CD4-positive, alpha-beta T cell treated with Interleukin-17A for 1 hour (primary cell): ENCODE measurements around the gene CDH15.

Experiments used
- DNase-seq: peaks from one replicate; pipeline ENCODE4 v3.0.0-alpha.2; 2020

The CDH15 gene, protein sequence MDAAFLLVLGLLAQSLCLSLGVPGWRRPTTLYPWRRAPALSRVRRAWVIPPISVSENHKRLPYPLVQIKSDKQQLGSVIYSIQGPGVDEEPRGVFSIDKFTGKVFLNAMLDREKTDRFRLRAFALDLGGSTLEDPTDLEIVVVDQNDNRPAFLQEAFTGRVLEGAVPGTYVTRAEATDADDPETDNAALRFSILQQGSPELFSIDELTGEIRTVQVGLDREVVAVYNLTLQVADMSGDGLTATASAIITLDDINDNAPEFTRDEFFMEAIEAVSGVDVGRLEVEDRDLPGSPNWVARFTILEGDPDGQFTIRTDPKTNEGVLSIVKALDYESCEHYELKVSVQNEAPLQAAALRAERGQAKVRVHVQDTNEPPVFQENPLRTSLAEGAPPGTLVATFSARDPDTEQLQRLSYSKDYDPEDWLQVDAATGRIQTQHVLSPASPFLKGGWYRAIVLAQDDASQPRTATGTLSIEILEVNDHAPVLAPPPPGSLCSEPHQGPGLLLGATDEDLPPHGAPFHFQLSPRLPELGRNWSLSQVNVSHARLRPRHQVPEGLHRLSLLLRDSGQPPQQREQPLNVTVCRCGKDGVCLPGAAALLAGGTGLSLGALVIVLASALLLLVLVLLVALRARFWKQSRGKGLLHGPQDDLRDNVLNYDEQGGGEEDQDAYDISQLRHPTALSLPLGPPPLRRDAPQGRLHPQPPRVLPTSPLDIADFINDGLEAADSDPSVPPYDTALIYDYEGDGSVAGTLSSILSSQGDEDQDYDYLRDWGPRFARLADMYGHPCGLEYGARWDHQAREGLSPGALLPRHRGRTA

DNA sequence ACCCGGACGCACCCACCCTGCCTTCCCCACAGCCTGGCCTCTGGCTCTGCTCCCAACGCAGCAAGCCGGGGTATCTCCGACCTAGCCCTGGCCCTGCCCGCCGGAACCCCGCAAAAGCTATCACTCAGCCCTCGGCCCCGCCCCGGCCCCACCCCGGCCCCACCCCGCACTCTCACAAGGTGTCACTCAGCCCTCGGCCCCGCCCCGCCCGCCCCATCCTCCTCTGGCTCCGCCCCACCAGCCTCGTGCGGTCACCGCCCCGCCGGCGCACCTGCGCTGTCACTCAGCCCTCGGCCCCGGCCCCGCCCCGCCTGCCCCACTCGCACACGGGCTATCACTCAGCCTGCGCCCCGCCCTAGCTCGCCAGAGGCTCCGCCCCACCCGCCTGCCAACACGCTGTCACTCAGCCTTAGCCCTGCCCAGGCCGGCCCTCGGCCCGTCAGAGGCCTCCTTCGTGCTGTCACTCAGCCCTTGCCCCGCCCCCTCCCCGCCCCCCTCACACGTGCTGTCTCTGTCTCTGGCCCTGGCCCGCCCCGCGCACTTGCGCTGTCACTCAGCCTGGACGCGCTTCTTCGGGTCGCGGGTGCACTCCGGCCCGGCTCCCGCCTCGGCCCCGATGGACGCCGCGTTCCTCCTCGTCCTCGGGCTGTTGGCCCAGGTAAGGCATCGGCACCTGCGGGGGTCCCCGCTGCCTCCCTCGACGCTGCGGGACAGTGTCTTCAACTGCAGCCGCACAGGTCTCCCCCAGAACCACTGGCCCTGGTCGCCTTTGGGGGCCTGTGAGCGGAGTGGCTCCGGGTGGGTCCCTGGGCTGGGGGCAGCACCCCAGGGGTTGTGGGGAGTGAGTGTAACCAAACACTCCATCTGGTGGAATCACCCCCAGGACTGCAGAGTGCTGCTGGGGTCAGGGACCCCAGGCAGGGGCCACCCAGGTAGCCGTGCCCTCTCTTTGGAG is at the start of gene CDH15:
TSS of gene CDH15 (plus strand) at position 533 of the 955 bp plus-strand sequence. CDS start at position 617, 84 bp downstream.
- DNase-seq: peak; percentile 97

DNA sequence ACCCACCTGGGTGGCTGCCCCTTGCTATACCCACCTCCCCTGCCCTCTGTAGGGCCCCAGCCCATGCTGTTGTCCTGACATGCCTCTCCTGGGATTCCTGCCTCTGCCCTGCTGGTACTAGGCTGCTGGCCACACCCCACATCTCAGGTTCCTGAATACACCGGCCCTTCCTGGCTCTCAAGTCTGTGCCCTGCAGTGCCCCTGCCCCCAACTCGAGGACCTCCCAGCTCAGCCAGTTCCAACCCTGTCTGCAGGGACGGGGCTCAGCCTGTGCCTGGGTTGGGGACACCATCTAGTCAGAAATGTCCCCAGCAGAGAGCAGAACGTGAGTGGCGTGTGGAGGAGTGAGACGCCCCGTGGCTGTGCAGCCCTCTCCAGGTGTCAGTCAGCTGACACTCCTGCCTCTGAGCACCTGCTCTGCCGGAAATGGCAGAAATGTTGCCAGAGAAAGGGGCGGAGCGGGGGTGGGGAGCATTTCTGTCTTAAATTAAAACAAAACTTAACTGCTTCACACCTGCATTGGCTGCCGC is 49.2 kb upstream of the CDH15 start:
- peak; percentile 76 for DNase-seq

DNA sequence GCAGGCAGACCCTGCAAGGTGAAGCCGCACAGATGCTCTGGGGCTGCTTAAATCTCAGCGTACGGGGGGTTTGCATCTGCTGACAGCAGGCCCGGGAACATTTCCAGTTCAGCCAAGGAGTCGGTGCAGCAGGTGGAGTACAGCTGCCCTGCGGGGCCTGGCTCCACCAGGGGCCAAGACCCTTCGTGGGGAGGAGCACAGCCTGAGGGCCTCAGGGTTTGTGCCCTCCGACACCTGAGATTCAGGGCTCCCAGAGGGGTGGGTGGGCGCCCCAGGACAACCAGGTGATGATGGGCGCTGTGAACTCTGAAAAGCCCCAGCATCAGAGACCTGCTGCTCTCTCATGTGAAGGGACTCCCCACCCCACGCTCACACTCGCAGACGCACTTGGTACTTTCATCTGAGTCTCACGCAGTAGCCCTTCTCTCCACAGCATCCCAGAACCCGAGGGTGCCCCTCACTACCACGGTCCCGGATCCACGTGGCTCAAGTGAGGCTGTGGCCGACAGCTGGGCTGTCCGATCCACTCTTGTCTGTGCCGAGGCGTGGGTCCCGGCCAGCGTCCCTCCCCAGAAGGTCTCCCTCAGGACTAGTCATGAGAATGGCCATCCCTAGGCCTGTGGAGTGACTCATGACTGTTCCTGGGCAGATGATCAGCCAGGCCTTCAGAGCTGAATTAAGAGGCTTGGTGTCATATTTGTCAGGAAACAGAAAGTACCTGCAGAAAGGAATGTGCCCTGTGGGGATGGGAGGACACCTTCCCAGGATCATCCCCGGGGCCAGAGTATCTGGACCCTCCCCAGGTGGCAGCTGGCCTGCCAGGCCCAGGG is 48.3 kb upstream of the CDH15 start:
- DNase-seq: no peak

DNA sequence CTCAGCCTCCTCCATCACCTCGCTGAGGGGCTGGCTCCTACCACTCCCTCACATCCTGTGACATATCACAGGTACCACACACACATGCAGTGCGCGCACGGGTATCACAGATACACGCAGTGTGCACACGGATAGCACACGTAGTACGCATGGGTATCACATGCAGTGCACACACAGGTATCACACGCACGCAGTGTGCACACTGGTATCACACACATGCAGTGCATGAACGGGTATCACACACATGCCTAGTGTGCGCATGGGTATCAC is 47.8 kb upstream of the CDH15 start:
- DNase-seq: no peak

DNA sequence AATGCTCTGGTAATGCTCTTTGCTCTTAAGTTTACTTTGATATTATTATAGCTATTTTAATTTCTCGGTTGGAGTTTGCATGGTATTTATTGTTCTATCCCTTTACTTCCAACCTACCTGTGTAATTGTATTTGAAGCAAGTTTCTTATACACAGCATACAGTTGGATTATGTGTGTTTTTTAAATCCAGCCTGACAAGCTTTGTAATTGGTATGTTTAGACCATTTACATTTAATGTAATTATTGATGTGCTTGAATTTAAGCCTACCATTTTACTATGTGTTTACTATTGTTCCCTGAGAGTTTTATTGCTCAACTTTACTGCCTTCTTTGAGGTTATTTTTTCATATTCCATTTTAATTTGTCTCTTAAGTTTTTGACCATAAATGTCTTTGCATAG is 42.2 kb upstream of the CDH15 start:
- DNase-seq: no peak

DNA sequence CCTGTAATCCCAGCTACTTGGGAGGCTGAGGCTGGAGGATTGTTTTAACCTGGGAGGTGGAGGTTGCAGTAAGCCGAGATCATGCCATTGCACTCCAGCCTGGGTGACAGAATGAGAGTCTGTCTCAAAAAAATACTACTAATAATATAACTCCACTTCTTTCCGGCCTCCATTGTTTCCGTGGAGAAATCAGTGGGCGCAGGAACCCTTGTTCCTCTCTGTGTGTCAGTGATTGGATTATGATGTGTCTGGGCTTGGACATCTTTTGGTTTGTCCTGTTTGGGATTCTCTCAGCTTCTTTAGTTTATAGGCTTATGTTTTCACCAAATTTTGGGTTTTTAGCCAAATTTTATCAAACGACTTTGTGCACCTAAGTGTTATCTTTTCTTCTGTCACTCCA is 41.1 kb upstream of the CDH15 start:
- DNase-seq: no peak

DNA sequence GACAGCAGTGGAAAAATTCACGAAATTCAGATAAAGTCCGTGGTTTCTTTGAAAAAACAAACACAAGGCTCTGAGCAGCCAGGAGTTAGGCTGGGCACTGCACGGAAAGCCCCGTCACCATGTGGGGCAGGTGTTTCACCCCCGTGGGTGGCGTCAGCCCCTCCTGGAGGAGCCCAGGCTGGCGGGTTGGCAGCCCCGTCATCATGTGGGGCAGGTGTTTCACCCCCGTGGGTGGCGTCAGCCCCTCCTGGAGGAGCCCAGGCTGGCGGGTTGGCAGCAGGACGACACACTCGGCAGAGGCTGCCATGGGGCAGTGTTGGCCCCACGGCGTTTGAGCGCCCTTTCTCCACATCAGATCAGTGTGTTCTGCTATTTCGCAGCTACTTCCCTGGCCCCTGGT is 39.8 kb upstream of the CDH15 start:
- DNase-seq: no peak

DNA sequence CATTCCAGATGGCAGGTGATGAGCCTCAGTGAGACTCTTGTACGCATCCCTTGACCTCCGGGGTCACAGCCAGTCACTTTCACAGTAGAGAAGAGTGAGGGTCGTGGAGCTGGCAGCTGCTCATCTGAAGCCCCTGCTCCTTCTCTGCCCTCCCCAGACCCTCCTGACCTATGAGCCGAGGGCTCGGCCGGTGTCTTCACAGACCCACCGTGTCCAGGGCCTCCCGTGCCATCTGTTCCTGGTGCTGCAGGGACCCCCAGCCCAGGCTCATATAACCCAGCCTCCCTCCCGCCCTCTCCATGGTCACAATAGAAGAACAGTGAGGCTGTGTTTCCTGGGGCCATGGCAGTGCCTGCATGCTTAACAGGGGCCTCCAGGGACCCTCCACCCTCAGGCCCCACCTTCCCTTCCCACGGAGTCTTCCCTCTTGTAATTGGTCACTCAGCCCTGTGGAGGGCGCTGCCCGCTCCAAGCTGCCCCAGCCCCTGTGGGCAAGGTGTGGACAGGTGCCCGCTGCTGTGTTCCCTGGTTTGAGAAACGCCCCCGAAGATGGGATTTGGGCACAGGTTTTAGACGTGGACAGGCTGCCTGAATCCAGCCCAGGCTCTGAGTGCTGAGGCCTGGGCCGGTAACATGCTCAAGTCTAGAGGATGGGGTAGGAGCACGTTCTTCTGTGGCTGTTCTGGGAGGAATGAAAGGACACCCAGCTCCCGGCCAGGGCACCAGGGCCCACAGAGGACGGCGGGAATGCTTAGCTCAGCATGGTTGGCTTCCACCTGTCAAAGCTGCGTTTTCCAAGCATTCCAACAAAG is 39.1 kb upstream of the CDH15 start:
- no peak for DNase-seq

DNA sequence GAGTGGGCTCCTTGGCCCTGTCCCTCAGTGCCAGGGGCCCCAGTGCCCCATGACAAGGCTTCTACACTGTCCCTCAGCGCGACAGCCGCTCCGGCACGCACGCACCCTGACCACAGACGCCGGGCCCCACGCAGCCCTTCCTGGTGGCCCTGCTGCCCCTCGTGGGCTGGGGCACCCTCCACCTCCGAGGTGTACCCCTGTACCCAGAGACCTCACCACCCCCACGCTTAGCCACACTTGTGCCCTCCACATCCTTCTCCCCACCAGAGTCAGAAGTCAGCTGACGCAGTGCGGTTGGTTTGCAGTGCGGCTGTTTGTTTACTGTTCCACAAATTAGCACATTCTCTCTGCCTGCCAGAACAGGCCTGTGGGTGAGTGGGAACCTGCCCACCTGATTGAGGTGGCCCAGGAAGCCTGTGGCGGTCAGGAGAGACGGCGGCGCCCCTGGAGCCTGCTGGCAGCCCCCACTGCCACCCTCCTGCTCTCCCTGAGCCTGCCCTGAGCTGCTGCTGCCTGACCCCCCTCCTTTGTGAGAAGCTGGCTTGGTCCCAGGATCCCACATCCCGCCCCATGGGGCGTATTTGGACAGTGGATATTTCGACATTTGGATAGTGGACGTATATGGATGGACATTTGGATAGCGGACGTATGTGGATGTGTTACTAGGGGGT is 38.0 kb upstream of the CDH15 start:
- DNase-seq: no peak

DNA sequence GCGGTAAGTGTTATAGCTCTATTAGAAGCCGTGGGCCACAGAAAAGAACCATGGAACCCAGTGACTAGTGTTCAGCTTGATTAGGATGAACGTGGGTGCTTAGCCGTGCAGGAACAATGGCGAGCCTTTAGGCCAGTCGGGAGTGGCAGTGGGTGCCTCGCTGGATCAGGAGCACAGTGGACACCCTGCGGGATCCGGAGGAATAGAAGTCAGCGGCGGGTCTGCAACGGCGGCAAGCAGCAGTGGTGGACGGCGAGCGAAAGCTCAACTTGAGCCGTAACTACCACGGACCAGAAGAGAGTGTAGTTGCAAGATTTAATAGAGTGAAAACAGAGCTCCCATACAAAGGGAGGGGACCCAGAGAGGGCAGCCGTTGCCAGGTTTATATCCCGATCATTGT is 37.3 kb upstream of the CDH15 start:
- DNase-seq: no peak

DNA sequence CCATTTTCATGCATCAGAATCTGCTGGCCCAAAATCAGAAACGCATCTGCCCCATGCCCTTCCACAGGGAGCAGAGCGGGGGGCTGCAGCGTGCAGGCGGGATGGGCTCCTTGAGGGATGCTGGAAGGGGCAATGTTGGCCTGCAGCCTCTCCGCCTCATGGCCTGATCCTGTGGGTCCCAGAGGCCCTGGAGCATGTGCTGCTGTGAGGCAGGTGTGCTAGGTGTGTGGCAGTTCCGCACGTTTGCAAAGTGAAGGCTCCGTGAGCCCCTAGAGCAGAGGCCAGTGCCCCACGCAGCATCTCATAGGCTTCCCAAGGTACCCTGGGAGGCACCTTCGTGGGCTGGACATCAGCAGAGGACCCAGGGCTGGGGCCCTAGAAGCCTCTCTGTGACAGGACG is 36.4 kb upstream of the CDH15 start:
- DNase-seq: no peak

DNA sequence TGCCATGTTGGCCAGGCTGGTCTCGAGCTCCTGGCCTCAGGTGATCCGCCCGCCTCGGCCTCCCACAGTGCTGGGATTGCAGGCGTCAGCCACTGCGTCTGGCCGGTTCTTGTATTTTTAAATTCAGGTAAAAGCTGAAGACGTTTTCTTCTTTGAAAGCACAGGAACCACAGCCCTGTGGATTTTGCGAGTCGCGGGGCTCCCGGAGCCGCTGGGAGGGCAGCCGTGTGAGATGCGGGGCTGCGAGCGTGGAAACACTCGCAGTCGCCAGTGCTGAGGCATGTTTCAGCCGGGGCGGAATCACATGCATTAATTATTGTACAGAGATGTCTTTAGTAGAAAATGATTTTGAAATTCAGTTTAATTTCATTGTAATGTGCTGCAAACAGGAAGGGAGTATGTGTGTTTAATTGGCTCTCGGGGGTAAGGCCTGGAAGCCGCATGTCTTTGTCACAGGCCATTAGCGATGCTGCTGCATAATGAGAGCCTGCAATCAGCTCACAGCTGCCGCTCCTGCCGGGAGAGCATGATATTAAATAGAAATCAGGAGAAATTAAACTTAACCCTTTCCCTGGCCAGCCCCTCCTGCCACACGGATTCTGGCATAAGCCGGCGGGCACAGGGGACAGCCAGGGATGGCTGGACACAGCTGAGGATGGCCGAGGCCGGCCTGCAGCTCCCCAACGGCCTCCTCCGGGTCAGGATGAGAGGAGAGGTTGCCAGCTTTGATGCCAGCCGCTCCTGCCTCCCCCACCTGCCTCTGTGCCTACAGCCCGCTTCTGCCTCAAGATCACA is 35.4 kb upstream of the CDH15 start:
- DNase-seq: no peak

DNA sequence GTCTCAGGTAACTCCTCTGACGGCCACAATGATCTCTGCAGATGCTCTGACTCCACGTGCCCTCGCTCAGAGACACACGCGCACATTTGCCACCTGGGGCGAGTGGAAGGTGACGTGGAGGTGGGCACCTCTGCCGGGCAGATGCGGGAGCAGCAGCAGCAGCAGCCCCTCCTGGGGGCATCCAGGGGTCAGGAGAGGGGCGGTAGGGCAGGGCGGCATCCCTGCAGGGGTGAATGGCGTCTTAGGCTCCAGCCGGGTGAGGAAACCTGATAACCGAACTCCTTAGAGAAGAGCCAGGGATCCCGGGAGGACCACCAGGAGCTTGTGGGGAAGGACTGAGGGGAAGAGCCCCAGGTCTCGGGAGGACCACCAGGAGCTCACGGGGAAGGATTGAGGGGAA is 34.6 kb upstream of the CDH15 start:
- DNase-seq: no peak

DNA sequence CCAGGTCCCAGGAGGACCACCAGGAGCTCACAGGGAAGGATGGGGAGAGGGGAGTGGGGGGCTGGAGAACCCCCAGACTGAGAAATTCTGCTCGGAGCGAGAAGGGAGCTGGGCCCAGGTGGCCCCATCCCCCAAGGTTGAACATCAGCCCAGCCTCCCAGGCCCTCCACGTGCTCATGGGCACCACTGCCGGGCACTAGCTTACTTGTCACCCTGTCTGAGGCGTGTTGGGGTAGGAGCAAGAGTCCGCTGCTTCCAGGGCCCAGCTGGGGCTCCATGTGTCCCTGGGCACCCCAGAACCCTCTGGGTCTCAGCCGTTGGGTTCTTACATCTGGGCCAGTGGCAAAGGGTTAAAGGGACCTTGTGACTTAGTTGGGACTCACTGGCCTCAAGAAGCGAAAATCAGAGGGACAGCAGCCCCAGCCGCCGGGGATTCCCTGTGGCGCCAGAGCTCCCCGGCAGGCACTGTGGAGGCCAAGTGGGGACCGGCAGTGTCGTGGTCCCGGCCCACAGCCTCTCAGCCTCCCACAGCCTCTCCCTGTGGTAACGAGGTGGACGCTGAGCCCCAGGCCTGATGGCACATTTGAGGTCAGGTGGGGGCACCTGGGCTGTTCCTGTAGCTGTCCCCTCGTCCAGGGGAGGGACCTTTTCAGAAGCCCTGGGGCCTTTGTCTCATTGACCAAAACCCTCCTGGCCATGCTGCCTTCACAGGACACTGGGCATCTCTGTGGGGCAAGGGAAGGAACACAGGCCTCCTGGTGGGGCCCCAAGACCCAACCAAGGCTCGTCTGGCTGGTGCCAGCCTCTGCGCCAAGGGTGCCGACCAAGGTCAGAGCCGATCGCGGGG is 33.7 kb upstream of the CDH15 start:
- DNase-seq: no peak

DNA sequence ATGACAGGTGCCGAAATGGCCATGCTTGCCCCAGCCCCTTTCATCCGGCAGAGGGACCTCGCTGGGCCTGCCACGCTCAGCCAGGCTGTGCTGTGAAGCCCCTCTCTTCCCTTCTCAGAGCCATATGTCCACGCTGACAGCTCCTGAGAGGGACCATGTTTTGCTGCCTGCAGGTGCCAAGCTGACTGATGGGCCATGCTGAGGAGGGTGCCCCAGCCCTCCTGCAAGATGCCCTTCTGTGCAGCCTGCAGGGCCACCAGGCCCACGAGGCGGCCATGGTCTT is 33.1 kb upstream of the CDH15 start:
- no peak for DNase-seq

DNA sequence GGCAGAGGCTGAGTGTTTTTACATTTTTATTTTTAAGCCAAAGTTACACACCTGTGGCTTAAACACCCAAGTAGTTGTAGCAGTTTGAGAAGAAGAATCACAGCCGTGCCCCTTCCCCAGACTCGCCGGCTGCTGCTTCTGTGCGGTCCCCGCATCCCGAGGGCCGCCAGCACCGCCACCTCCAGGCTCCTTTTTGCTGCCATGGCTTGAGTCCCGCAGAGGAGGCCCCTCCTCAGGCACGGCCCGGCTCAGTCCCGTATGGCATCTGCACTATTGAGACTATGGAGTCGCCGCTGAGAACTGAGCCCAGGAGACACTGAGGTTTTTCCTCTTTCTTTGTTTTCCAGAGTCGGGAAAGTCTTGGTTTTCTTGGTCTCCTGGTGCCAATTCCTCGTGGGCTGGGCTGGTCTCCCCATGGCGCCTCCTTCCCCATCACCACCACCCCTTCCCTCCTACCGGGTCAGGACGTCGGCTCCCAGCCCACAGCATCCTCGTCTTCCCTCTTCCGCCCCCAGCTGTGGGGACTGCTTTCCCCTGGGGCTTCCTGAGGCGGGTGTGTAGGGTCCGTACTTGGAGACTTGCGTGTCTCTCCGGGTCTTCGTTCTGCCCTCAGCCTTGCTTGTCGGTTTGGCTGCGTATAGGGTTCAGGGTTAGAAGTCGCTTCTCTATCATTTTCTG is 32.6 kb upstream of the CDH15 start:
- DNase-seq: no peak

DNA sequence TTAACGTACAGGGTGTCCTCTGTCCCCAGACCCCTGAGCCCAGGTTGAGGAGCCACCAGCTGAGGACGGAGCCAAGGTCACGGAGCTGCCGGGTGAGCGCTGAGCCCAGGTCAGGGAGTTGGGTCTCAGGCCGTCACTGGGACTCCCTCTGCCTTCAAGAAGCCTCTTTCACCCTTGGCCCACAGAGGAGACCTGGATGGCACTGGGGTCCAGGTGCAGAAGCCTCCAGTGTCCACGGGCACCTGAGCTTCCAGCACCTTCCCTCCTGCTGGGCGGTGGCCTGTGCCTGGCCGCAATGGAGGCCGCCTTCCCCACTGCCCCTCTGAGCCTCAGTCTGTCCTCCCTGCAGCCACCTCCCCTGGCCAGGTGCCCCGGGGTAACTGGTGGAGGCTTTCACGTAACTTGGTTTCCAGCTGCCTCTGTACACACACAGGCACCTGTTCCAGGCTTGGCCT is 31.6 kb upstream of the CDH15 start:
- no peak for DNase-seq

DNA sequence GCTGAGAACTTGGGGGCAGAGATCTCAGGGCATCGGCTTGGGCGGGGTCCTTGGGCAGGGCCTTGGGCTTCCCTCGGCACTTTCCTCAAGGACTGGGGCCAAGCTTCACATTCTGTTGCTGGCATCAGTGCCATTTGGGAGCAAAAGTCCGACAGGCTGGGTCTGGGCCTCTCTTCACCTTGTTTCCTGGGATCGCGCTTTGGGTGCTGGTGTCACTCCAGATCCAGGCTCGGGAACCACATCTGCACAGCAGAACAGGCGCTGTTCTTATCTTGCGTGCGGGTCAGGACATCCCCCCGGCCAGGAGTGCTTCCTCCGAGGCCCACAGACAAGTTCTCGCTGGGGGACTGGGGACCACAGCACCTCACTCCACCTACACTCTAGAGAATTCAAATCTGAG is 31.1 kb upstream of the CDH15 start:
- no peak for DNase-seq
